Dermis blood vessel endothelial cell (primary cell): ENCODE measurements around the gene TEAD2. TPM values are rescaled to one million over a fixed set of nuclear protein-coding genes. Genes with fewer than 3 reads are reported as not detected.
A peak's percentile ranks its signal among the peaks of the same experiment; 100 is the strongest.
"Not testable (repeated sequence)": the region's sequence is repeated elsewhere in the genome, so short reads cannot be mapped to it uniquely, and the experiment has no call there.

Experiments used
- DNase-seq: peaks from one replicate; pipeline ENCODE4 v3.0.0; 2010
- total RNA-seq: library from RNA; depleted of rRNA; stranded (reverse); fragments of >200 nt; gene quantifications from 2 replicates; pipeline ENCODE4 v1.2.3, GENCODE V29; 2014

The TEAD2 gene
- total RNA-seq, 1 donor from 2014 or later: 74.7 TPM

DNA sequence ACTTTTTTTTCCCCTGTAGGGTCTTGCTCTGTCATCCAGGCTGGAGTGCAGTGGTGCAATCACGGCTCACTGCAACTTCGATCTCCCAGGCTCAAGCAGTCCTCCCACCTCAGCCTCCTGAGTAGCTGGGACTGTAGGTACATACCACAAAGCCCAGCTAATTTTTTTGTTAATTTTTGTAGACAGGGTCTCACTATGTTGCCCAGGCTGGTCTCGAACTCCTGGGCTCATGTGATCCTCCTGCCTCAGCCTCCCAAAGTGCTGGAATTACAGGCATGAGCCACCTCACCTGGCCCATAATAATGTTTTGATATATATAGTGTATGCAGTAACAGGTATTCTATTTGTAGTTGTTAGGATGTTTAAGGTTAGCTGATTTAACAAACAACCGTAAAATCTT lies 31.0 kb downstream of the TEAD2 start:
- DNase-seq: not testable (repeated sequence)

DNA sequence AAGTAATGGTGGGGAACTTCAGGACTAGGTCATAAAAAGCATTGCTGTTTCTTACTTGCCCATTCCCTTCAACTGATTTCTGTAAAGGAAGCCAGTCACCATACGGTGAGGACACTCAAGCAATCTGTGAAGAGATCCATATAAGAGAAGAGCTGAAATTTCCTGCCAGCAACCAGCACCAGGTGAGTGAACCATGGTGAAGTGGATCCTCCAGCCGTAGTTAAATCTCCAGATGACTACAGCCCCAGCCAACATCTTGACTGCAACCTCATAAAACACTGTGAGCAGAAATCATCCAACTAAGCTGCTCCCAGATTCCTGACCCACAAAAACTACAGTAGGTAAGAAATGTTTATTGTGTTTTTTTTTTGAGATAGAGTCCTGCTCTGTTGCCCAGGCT lies 33.5 kb downstream of the TEAD2 start:
- no peak for DNase-seq

DNA sequence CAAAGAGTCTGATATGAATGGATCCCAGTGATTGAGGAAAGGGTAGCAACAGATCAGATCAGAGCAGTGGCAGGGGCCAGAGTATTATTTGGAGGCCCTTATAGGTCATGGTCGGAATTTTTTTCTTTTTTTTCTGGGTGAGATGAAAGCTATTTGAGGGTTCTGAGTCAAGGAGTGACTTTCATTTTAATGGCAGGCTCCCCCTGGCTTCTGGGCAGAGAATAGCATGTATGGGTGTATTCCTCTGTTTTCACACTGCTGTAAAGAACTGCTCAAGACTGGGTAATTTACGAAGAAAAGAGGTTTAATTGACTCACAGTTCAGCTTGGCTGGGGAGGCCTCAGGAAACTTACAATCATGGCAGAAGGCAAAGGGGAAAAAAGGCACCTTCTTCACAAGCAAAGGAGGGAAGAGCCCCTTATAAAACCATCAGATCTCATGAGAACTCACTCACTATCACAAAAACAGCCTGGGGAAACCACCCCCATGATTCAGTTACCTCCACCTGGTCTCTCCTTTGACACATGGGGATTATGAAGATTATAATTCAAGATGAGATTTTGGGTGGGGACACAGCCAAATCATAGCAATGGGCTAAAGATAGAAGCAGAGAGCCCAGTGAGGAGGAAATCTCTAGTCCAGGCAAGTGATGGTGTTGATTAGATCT lies 34.2 kb downstream of the TEAD2 start:
- peak; percentile 60 for DNase-seq

DNA sequence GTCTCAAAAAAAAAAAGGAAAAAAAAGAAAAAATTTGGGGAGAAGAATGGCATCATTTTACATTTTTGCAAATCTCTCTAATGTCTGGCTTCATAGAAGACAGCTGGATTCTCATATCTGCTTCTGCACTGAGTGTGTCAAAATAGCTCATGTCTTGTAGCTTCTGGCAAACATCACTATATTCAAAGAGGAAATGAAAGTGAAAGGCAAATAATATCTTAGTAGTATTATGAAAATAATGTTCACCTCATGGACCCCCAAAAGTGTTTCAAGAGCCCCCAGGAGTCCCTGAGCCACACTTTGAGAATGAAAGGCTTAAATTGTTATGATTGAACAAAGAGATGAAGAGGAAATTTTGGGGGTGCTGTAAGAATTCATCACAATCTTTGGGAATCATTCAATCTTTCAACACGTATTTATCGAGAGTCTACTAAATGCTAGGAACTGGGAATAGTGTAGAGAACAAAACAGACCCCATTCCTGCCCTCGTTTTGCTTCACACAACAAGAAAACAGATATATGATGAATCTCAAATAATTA lies 36.0 kb downstream of the TEAD2 start:
- no peak for DNase-seq

DNA sequence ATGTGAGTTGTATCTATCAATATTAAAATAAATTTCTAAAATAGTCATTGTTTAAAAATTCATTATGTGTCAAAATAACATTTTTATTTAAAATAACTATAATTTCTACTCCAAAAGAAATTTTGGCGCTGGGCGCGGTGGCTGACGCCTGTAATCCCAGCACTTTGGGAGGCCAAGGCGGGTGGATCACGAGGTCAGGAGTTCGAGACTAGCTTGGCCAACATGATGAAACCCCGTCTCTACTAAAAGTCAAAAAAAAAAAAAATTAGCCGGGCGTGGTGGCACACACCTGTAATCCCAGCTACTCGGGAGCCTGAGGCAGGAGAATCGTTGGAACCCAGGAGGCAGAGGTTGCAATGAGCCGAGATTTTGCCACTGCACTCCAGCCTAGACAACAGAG lies 36.5 kb downstream of the TEAD2 start:
- not testable (repeated sequence) for DNase-seq

DNA sequence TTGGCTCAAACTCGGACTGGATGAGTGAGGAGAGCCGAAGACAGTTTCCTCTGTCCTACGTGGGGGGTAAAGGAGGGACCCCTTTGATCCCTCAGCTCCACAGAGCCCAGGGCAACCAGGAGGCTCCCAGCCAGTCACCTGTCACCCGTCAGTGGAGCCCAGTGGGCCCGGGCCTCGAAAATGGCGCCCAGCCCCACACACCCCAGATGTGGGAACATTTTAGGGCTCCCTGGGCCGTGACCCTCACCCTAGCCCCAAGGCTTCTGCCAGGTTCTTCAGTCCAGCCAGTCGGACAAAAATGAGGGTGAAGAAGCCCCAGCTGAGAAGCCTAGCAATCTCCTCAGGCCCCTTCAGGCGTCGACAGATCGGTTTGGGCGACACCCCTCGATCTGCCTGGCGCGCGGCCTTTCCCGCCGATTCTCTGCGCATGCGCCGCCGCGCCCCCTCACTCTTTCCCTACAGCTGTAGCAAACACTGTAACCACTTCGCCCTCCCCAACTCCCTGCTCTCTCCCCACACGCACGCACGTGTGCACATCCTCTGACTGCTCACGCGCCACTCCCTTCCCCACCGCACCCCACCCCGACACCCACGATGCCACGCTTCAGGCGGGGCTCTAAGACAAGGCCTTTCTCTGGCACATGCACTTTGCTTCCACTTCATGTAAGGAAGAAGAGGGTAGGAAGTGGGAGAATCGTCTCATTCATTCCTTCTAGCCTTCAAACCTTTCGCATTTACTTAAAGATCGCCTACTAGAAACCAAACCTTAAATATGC lies 37.2 kb downstream of the TEAD2 start, which contains the start of gene SLC6A16:
Gene SLC6A16 (minus strand): TSS at position 391 of the 776 bp plus-strand sequence. CDS start 13,844 bp downstream, outside the sequence.
- DNase-seq: no peak

DNA sequence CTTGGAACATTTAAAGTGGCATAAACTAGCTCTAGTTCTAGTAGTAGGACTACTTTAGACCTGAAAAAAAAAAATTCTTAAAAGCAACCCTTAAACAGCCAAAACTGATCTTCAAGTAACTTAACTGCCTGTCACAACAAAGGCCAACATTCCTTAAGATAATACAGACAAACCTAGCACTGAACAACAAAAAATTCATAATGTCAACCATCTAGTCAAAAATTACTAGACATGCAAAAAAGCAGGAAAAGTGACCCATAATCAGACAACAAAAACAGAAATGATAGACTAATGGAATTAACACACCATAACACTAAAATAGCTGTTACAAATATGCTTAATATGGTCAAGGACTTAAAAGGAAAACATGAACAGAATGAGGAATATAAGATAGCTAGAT lies 43.9 kb downstream of the TEAD2 start:
- no peak for DNase-seq

DNA sequence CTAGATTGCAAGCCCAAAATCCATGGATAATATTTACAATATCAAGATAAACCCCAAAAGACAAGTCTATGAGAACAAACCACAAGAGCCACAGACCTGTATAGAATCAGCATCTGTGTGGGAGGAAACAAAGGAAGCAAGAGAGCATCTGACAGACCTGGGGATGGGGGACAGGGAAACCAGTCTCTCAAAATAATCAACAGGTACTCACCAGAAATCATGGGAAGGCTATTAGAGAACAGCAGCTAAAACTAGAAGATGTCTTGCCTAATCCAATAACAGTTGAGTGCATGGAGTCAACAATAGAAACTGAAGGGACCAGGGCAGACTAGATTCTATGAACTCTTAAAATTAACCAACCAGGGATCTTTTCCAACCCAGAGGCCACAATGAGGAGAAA lies 45.9 kb downstream of the TEAD2 start:
- DNase-seq: no peak

DNA sequence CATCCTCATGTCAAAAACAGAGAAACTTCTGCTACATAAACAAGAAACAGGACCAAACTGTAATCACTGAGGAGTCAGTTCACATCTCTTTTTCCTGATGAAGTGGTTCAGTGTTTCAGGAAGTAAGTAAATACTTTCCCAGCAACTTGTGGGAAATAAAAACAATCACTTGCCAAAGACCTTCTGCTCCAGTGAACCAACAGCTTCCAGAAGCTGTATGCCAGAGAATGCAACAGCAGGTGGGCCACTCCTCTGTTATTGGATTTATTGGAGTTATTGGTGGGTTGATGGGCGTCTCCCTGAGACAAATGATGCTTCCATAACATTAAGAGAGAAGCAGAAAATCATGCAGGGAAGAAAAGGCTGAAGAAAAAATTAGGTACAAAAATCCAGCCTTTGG lies 47.1 kb downstream of the TEAD2 start:
- DNase-seq: peak; percentile 50

DNA sequence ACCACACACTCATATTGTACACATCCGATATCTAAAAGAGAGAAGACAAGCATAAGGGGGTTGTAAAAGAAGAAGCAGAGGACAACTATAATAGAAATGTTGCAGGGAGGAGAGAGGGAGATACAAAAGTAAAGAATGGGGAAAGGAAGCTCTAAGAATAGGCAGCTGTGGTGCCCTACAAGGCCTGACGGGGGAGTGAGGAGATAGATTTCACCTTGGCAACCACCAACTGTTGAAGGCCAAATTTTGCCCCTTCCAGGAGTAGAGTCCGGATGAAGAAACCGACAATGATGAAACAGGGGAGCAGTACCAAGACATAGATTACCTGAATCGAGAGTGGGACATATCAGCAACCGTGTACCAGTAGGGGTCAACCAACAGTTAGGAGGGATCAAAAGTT lies 53.1 kb downstream of the TEAD2 start:
- no peak for DNase-seq

DNA sequence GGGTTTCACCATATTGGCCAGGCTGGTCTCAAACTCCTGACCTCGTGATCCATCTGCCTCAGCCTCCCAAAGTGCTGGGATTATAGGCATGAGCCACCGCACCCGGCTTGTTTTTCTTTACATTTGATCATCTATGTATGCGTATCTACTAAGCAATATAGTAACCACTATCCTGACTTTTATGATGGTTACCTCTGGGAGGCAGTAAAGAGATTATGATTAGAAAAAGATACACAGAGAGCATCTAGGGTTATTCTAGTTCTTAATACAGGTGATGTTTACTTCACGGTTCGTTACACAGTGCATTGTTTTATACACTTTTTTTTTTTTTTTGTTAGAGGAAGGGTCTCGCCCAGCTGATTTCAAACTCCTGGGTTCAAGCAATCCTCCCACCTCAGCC lies 55.5 kb downstream of the TEAD2 start:
- DNase-seq: not testable (repeated sequence)

DNA sequence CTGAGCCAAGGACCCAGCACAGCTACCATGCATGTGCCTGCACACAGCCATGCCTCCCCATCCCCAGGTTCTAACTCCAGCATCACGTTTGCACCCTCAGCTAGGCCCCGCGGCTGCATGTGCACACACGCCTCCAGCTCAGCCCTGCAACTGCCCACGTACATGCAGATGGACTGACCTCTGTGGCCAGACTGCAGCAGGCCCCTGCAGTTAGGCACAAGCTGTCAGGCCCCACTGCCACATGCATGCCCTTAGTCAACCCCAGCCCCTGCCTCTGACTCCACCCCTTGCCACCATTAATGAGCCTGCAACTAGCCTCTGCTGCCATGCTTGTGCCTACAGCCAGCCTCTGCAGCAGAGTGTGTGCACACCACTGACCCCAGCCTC lies 60.4 kb downstream of the TEAD2 start:
- no peak for DNase-seq

DNA sequence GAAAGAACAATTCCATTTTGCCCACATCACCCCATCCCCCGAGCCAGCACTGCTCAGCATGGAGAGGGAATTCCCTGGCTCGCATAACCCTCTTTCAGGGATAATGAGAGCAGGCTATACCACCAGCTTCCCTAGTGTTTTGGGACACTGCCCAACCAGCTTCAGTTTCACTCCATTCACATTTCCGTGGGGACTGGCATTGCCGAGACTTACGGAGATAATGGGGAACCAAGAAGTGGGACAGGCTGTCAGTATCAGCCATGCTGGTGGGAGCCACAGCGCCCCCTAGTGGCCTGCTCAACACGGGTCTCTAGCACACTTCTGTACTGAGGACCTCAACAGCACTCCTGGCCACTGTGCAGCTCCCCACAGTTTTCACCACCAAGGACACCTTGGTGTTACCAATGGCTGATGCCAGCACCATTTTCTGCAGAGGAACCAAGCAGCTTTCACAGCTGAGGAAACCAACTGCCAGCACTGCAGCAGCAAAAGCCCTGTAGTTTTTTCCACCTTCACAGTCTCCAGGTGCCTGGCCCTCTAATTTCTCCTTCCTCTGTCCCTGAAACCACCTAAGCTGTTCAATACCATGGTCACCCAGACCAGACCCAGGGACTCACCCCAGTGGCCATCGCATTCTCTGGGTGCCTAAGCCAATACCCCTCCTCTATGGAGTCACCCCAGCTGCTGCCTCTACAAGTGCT lies 60.9 kb downstream of the TEAD2 start:
- peak; percentile 83 for DNase-seq

DNA sequence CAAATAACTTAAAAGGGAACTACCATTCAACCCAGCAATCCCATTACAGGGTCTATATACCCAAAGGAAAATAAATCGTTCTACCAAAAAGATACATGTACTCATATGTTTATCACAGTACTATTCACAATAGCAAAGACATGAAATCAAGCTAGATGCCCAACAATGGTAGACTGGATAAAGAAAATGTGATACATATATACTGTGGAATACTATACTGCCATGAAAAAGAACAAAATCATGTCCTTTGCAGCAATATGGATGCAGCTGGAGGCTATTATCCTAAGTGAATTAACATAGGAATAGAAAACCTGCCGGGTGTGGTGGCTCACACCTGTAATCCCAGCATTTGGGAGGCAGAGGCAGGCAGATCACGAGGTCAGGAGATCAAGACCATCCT lies 63.6 kb downstream of the TEAD2 start:
- DNase-seq: not testable (repeated sequence)

DNA sequence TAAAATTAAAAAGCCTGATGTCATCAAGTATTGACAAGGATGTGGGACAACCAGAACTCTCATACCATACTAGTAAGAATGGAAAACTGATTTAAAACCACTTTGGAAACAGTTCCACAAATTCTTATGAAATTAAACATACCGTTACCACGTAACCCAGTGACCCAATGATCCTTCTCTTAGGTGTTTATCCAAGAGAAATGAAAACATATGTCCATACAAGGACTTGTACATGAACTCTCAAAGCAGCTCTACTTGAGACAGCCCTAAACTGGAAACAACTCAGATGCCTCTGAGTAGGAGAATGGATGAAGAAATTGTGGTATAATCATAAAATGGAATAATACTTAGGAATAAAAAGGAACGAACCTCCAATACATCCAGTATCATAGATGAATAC lies 64.8 kb downstream of the TEAD2 start:
- DNase-seq: no peak

DNA sequence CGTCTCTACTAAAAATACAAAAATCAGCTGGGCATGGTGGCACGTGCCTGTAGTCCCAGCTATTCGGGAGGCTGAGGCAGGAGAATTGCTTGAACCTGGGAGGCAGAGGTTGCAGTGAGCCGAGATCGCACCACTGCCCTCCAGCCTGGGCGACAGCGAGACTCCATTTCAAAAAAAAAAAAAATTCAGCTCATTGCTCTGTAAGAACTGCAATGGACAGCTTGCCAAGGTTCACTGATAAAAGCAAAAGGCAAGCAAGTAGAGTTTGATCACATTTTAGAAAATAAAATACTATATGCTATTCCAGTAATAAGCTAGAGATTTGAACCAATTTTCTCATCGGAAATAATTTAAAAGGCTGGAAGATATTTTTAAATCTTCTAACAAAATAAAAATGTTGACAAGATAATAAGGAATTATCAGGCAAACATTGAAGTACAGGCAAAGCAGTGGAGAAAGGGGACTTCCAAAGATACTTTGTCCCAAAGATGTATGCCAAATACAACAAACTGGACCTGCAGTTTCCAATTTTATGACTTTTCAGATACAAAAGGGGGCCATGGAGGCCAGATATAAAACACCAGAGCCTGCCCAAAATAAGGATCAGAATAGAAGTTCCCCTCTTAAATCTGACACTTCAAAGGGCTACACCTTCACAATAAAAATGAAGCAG lies 66.9 kb downstream of the TEAD2 start:
- no peak for DNase-seq

DNA sequence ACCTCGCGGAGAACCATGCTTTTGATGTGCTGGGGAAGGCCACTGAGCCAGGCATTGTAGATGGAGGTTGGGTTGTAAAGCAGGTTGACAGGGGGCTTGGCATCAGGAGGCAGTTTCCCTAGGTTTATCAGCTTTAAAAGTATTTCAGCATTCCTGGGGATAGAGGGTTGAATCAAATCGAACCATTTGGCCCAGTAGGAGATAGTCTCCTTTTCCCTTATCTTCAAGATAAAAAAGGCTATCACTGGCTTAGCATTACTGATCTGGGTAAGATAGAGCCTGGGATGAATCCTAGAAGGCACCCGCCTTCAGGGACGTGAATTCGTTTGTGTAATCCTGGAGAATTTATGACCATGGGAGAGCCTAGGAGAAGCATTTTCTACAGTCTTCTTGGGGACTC lies 67.8 kb downstream of the TEAD2 start:
- no peak for DNase-seq

Other genes starting within 250 kb of the TEAD2 start
- 0.56 and 0.68 TPM in 2 replicates for gene LIN7B, start 248.0 kb downstream of the TEAD2 start, total RNA-seq
- gene C19orf73, start 243.3 kb downstream of the TEAD2 start, total RNA-seq: 0.65 and 1.4 TPM in 2 replicates
- gene PPFIA3, start 242.9 kb downstream of the TEAD2 start, total RNA-seq: 4.0 and 12.9 TPM in 2 replicates
- gene HRC, start 207.0 kb downstream of the TEAD2 start, total RNA-seq: not detected in 2 replicates
- gene TRPM4, start 204.6 kb downstream of the TEAD2 start, total RNA-seq: 20.9 and 25.7 TPM in 2 replicates
- gene SLC6A16, start 37.2 kb downstream of the TEAD2 start, total RNA-seq: 0.28 and 1.0 TPM in 2 replicates
- gene CD37, start 27.0 kb downstream of the TEAD2 start, total RNA-seq: not detected in 2 replicates
- 0.33 TPM in 1 of 2 replicates, not detected in the other for gene DKKL1, start 1.5 kb upstream of the TEAD2 start, total RNA-seq
- gene KASH5, start 25.8 kb upstream of the TEAD2 start, total RNA-seq: not detected in 2 replicates
- gene PTH2, start 61.0 kb upstream of the TEAD2 start, total RNA-seq: not detected in 2 replicates
- not detected in 2 replicates for gene GFY, start 63.0 kb upstream of the TEAD2 start, total RNA-seq
- gene SLC17A7, start 79.1 kb upstream of the TEAD2 start, total RNA-seq: 0.17 and 0.42 TPM in 2 replicates
- gene PIH1D1, start 89.4 kb upstream of the TEAD2 start, total RNA-seq: 143 and 169 TPM in 2 replicates
- 55.3 and 82.5 TPM in 2 replicates for gene ALDH16A1, start 90.8 kb upstream of the TEAD2 start, total RNA-seq
- gene FLT3LG, start 111.8 kb upstream of the TEAD2 start, total RNA-seq: 1.2 and 1.6 TPM in 2 replicates
- 2,583 and 3,504 TPM in 2 replicates for gene RPL13A, start 125.2 kb upstream of the TEAD2 start, total RNA-seq
- gene RPS11, start 134.0 kb upstream of the TEAD2 start, total RNA-seq: 2,205 and 5,498 TPM in 2 replicates
- gene FCGRT, start 150.2 kb upstream of the TEAD2 start, total RNA-seq: 77.9 and 241 TPM in 2 replicates
- gene RCN3, start 165.6 kb upstream of the TEAD2 start, total RNA-seq: 6.7 and 24.8 TPM in 2 replicates
- gene NOSIP, start 218.1 kb upstream of the TEAD2 start, total RNA-seq: 90.4 and 98.7 TPM in 2 replicates
- gene PRRG2, start 218.9 kb upstream of the TEAD2 start, total RNA-seq: 6.1 and 7.5 TPM in 2 replicates
- 2.4 and 4.8 TPM in 2 replicates for gene PRR12, start 228.8 kb upstream of the TEAD2 start, total RNA-seq